HFFc6 (cell line): ENCODE measurements around the gene RTEL1. TPM values are rescaled to one million over a fixed set of nuclear protein-coding genes. Genes with fewer than 3 reads are reported as not detected.
"Not testable (repeated sequence)": the region's sequence is repeated elsewhere in the genome, so short reads cannot be mapped to it uniquely, and the experiment has no call there.

Experiments used
- DNase-seq: peaks from one replicate; pipeline ENCODE4 v3.0.0-alpha.2; 2018
- H3K27ac Mint-ChIP-seq: 2 replicates; pipeline ENCODE4 v1.8.0; 2020; ENCODE audit warnings: mild to moderate bottlenecking, mixed read lengths
- H3K27me3 Mint-ChIP-seq: 2 replicates; pipeline ENCODE4 v1.8.0; 2021; ENCODE audit warnings: mild to moderate bottlenecking, moderate library complexity, mixed read lengths; ENCODE audit not compliant: insufficient read depth
- H3K36me3 Mint-ChIP-seq: 2 replicates; pipeline ENCODE4 v1.8.0; 2021; ENCODE audit warnings: low read depth, mixed read lengths
- H3K4me1 Mint-ChIP-seq: 2 replicates; pipeline ENCODE4 v1.8.0; 2020; ENCODE audit warnings: low read depth, mixed read lengths
- H3K4me3 Mint-ChIP-seq: 2 replicates; pipeline ENCODE4 v1.8.0; 2020; ENCODE audit warnings: mild to moderate bottlenecking, moderate library complexity, mixed read lengths
- H3K9me3 Mint-ChIP-seq: 2 replicates; pipeline ENCODE4 v1.8.0; 2020; ENCODE audit warnings: mild to moderate bottlenecking, mixed read lengths
- CTCF ChIP-seq: fragments of 200-600 bp; sonication (generic); IDR thresholded peaks from 2 replicates; pipeline ENCODE4 v1.5.0; 2021; ENCODE audit warnings: antibody characterized with exemption, mild to moderate bottlenecking
- total RNA-seq, 6 experiments: library from RNA; stranded (reverse); fragmentation: NEBNext Ultra II Directional; extraction: Animal tissue kit (Norgen Biotek cat#: 25700); gene quantifications; 2 replicates in 1 of 6; 3 replicates in 5 of 6; pipeline ENCODE4 v1.2.3, GENCODE V29; 2021

Gene RTEL1
- total RNA-seq, 6 experiments from 2014 or later, result 19.0 to 26.8 (median 22.7) TPM

GRCh38 chr20:63709149-63709527 is 51.0 kb downstream of the RTEL1 start:
- Mint-ChIP-seq H3K36me3 (peaks cover 53% of the 10 kb centered on the region), H3K4me3 (peak overlapping the region; percentile 94), H3K27me3 (peaks cover 2% of the 10 kb centered on the region; the same call in 1 of the 2 replicates), H3K9me3 (peaks cover 9% of the 10 kb centered on the region), H3K4me1 (peaks cover 33% of the 10 kb centered on the region), H3K27ac (no peak overlapping the region)
- no peak for DNase-seq
- no peak for TF ChIP-seq CTCF

- DNase-seq, result no peak
- Mint-ChIP-seq H3K4me3 (peak overlapping the region; percentile 53; the same call in 1 of the 2 replicates), H3K27me3 (peaks cover 2% of the 10 kb centered on the region; the same call in 1 of the 2 replicates), H3K4me1 (peaks cover 26% of the 10 kb centered on the region), H3K36me3 (peaks cover 64% of the 10 kb centered on the region), H3K9me3 (peaks cover 24% of the 10 kb centered on the region), H3K27ac (no peak overlapping the region)
- TF ChIP-seq CTCF, result no peak
Observed at GRCh38 chr20:63711085-63711645, 53.1 kb downstream of the RTEL1 start.

- H3K27me3 Mint-ChIP-seq, result peaks cover under 1% of the 10 kb centered on the region; the same call in 1 of the 2 replicates
- H3K36me3 Mint-ChIP-seq, result peaks cover 64% of the 10 kb centered on the region
- TF ChIP-seq CTCF, result no peak
- peaks cover 16% of the 10 kb centered on the region for H3K4me1 Mint-ChIP-seq
- peaks cover 28% of the 10 kb centered on the region for H3K9me3 Mint-ChIP-seq
- no peak overlapping the region for H3K27ac Mint-ChIP-seq
- DNase-seq, result no peak
- H3K4me3 Mint-ChIP-seq, result no peak overlapping the region
Observed at GRCh38 chr20:63712191-63712590, 54.1 kb downstream of the RTEL1 start.

- Mint-ChIP-seq H3K27ac (no peak overlapping the region), H3K36me3 (peaks cover 73% of the 10 kb centered on the region), H3K9me3 (peaks cover 34% of the 10 kb centered on the region), H3K27me3 (no peaks in the 10 kb centered on the region; the same call in 1 of the 2 replicates), H3K4me1 (peaks cover 6% of the 10 kb centered on the region), H3K4me3 (no peak overlapping the region)
- no peak for DNase-seq
- no peak for TF ChIP-seq CTCF
Observed at GRCh38 chr20:63714858-63715257, 56.7 kb downstream of the RTEL1 start.

- Mint-ChIP-seq H3K36me3 (peaks cover 55% of the 10 kb centered on the region), H3K27ac (no peak overlapping the region), H3K4me1 (no peaks in the 10 kb centered on the region), H3K9me3 (peaks cover 26% of the 10 kb centered on the region), H3K27me3 (no peaks in the 10 kb centered on the region; the same call in 1 of the 2 replicates), H3K4me3 (no peak overlapping the region)
- no peak for TF ChIP-seq CTCF
- no peak for DNase-seq
Observed at GRCh38 chr20:63718996-63719395, 60.9 kb downstream of the RTEL1 start.

- not testable (repeated sequence) for DNase-seq, H3K4me3 Mint-ChIP-seq, H3K27ac Mint-ChIP-seq, H3K27me3 Mint-ChIP-seq, H3K4me1 Mint-ChIP-seq
- H3K9me3 Mint-ChIP-seq, result peaks cover 14% of the 10 kb centered on the region
- H3K36me3 Mint-ChIP-seq, result peaks cover 42% of the 10 kb centered on the region
Observed at GRCh38 chr20:63722967-63723622, 65.0 kb downstream of the RTEL1 start.

- not testable (repeated sequence) for H3K4me1 Mint-ChIP-seq, H3K4me3 Mint-ChIP-seq, H3K27me3 Mint-ChIP-seq, H3K9me3 Mint-ChIP-seq, H3K27ac Mint-ChIP-seq, DNase-seq
- H3K36me3 Mint-ChIP-seq, result peaks cover 24% of the 10 kb centered on the region
Observed at GRCh38 chr20:63730189-63730733, 72.1 kb downstream of the RTEL1 start.
